Omental fat pad (tissue), 4 donors: ENCODE measurements around the gene LRP8. TPM values are rescaled to one million over a fixed set of nuclear protein-coding genes. Genes with fewer than 3 reads are reported as not detected.

ENCODE experiments used
- ATAC-seq: fragments of 150-250 bp; one replicate; pipeline ENCODE4 v1.9.1; 2016; ENCODE audit warnings: mild to moderate bottlenecking, moderate library complexity; ENCODE audit not compliant: low FRiP score
- DNase-seq: peaks from one replicate; pipeline ENCODE4 v3.0.0-alpha.2; 2019; ENCODE audit warnings: low spot score
- total RNA-seq, 4 donors: library from RNA; depleted of rRNA; stranded (reverse); fragments of >200 nt; gene quantifications; one replicate each; pipeline ENCODE4 v1.1.0, GENCODE V29; 2016
- TF ChIP-seq, protein P1 (sequence below), 3 donors: fragments of 450-650 bp; IDR thresholded peaks; one replicate each; pipeline ENCODE4 v1.5.1; 2016 to 2017; ENCODE audit warnings: antibody characterized with exemption in 3 of 3, mild to moderate bottlenecking in 3 of 3, moderate library complexity in 2 of 3

The LRP8 gene
- total RNA-seq, 4 donors from 2014 or later = 1.6 to 22.0 (median 7.4) TPM

DNA sequence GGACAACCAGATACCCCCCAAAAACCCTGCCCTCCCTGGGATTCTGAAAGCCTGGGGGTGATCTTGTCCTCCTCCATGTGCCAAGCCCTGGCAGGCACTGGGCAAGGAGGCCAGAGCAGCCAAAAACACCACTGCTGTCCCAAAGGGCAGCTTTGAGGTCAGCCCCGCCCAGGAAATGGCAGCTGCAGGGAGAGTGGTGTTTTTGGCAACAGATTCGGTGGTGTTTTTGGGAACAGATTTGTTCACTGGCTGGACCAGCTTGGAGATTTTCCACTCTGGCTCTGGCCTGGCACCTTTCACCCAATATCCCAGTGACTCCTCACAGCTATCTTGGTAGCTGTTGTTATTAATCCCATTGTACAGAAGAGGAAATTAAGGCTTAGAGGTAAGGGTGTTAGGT, 34.7 kb downstream of the LRP8 start:
- ATAC-seq (no peak), DNase-seq (no peak)
- TF ChIP-seq, protein P1, sequence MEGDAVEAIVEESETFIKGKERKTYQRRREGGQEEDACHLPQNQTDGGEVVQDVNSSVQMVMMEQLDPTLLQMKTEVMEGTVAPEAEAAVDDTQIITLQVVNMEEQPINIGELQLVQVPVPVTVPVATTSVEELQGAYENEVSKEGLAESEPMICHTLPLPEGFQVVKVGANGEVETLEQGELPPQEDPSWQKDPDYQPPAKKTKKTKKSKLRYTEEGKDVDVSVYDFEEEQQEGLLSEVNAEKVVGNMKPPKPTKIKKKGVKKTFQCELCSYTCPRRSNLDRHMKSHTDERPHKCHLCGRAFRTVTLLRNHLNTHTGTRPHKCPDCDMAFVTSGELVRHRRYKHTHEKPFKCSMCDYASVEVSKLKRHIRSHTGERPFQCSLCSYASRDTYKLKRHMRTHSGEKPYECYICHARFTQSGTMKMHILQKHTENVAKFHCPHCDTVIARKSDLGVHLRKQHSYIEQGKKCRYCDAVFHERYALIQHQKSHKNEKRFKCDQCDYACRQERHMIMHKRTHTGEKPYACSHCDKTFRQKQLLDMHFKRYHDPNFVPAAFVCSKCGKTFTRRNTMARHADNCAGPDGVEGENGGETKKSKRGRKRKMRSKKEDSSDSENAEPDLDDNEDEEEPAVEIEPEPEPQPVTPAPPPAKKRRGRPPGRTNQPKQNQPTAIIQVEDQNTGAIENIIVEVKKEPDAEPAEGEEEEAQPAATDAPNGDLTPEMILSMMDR (IDR thresholded peaks at IDR 0.05) = no peak

DNA sequence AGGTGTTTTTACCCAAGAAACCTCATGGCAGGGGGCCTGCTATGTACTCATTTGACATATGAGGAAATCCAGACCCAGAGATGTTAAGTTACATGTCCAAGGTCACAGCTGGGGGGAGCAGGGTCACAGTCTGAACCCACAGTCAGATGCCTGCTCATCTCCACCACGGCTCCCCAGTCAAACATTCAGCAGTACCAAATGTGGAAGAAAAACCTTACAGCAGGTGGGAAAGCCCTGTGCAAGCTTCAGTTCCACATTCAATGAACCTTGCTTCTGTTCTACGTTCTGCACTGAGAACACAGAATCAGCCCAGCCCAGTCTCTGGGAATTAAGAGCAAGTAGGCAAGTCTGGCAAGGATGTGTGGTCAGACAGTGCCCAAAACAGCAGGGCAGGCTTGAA, 35.2 kb downstream of the LRP8 start:
- TF ChIP-seq, protein P1 (IDR thresholded peaks at IDR 0.05) = no peak
- DNase-seq (no peak), ATAC-seq (no peak)

DNA sequence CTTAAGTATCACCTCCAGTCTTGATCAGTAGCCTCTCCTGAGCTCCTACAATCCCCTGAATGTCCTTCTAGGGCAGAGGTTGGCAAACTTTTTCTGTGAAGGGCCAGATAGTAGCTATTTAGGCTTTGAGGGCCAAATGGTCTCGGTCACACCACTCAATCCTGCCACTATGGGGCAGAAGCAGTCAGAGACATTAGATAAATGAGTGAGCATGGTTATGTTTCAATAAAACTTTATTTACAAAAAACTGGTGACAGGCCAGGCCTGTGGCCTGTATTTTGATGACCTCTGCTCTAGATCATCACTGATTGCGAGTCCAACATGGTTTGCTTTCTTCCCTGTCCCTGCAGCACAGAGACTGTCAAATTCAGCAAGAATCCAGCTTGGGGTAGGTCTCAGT, 36.3 kb downstream of the LRP8 start:
- no peak for ATAC-seq
- DNase-seq = no peak
- TF ChIP-seq, protein P1 (IDR thresholded peaks at IDR 0.05) = no peak

DNA sequence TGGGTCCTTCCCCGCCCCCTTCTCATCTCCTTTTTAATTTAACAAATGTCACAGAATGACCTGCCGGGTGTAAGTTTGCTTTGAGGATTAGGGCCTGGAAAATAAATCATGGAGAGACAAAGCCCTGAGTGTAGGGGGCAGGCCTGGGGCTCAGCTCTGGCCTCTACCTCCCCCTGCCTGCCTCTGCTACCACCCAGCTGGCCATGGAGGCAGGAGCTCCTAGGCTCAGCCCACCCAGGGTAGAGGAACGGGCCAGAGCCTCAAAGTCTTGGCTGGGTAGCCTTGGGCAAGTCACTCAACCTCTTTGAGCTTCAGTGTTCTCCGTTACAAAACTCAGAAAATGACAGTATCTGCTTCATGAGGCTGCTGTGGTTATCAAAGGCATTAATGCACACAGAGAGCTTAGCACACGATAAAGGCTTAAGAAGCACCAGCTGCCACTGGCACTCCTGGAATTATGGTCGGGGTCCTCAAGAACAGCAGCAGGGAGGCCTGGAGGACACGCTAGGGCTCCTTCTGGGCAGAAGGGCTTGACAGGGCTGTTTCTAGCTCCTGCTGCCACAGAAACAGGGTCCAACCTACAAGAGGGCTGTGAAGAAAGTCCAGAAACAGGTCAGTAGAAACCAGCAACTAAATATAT, 39.0 kb downstream of the LRP8 start:
- ATAC-seq (no peak), DNase-seq (no peak)
- TF ChIP-seq, protein P1 (IDR thresholded peaks at IDR 0.05) = no peak

DNA sequence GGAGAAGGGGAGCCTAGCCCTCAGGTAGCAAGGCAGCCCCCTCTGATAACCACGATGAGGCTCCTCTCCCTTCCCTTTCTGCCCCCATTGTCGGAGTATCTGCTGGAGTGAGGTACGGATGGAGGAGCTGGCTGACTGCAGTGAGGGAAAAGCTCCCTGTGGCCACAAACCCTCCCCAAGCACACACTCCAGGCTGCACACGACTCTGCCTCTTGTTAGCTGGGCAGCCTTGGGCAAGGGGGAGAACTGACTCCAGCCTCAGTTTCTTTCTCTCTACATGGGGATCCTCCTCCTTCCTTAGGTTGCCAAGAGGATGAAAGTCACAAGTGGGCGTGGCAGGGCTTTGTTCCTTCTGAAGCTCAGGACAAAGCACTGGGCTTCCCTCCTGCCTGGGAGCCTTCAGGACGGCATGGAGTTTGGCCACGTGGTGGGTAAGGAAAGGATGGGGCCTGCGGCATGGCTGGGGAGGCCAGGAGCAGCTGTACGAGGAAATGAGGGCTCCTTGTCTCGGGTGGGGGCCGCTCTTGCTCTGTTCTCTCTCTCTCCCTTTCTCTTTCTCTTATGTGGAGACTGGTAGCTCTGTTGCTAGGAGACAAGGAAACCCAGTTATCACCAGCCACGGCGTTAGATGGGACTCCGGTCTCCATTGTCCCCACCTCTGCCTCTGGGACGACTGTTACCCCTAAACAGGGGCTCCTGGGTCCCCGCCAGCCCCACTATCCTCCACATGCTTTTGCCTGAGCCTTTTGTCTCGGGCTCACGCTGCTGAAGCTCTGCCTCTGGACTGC, 39.7 kb downstream of the LRP8 start:
- DNase-seq = no peak
- ATAC-seq = no peak
- TF ChIP-seq, protein P1 (IDR thresholded peaks at IDR 0.05) = no peak

DNA sequence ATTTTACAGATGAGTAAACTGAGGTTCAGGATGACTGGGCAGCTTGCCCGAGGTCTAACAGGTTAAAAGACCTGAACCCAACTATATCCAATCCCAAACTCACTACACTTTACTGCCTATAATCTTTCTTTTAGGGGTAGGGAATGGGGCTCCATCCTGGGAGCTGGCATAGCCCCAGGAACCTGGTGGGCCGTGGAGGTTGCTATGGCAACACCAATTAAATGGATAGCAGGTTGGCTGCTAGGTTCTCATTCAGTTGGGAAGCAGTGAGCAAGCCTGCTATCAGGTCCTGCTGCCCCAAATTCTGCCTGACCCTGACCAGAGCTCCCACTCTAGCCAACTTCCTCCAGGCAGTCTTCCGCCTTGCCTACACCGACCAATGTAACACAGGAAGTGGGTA, 40.9 kb downstream of the LRP8 start:
- ATAC-seq (no peak), DNase-seq (no peak)
- TF ChIP-seq, protein P1 (IDR thresholded peaks at IDR 0.05) = no peak
